Fibroblast of peridontal ligament (primary cell): ENCODE results near the gene PLCB2.

ENCODE experiments used
- DNase-seq: peaks from one replicate; pipeline ENCODE4 v3.0.0-alpha.2; 2010; ENCODE audit errors: extremely low read depth

PLCB2 gene

GRCh38 chr15:40285151-40285550 is 22.6 kb downstream of the PLCB2 start:
- DNase-seq = peak; percentile 33

- DNase-seq = no peak
Observed at GRCh38 chr15:40283615-40284300, 24.0 kb downstream of the PLCB2 start.

- no peak for DNase-seq
Observed at GRCh38 chr15:40282869-40283614, 24.7 kb downstream of the PLCB2 start, which contains the start of gene ANKRD63. Gene ANKRD63 (minus strand): TSS chr15:40283064. CDS start chr15:40282586, 478 bp downstream.

DNA sequence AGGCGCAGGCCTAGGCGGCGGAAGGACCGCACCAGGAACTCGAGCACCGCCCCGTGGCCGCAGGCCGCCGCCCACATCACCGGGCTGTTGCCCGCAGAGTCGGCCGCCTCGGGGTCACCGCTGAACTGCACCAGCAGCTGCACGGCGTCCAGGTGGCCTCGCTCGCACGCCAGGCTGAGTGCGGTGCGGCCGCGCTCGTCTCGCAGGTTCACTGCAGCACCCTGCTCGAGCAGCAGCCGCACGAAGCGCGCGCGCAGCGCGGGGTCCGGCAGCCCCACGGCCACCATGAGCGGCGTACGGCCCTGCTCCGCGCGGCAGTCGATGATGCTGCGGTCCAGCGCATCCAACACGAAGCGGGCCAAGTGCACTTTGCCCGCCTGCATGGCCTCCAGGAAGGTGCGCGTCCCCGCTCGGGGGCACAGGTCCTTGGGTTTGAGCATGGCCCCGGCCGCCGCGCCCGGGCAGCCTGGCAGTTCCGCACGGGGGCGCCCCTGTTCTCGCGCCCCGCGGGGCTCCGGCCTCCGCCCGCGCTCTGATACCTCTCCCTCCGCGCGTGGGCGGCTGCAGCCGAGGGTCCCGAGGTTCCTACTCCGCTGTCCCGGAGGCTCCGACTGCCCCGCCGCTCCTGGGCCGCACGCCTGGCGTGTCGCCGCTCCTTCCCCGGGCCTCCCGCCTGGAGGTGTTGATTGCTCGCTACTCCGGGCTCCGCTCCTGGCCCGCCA is 25.4 kb downstream of the PLCB2 start:
- no peak for DNase-seq

DNA sequence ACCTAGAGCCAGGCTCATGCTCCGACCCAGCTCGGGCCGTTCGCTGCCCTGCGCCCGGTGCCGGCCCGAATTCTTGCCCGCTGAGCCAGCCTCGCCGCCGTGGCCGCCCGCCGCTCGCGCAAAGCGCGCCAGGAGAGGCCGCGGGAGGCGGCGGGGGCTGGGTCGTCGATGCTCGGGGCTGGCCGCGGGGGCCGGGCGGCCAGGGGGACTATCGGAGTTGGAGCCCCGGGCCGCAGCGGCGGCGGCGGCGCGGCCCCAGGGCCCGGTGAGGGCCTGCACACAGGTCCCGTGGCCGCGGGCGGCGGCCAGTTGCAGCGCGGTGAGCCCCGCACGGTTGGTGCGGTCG is 26.0 kb downstream of the PLCB2 start:
- no peak for DNase-seq

DNA sequence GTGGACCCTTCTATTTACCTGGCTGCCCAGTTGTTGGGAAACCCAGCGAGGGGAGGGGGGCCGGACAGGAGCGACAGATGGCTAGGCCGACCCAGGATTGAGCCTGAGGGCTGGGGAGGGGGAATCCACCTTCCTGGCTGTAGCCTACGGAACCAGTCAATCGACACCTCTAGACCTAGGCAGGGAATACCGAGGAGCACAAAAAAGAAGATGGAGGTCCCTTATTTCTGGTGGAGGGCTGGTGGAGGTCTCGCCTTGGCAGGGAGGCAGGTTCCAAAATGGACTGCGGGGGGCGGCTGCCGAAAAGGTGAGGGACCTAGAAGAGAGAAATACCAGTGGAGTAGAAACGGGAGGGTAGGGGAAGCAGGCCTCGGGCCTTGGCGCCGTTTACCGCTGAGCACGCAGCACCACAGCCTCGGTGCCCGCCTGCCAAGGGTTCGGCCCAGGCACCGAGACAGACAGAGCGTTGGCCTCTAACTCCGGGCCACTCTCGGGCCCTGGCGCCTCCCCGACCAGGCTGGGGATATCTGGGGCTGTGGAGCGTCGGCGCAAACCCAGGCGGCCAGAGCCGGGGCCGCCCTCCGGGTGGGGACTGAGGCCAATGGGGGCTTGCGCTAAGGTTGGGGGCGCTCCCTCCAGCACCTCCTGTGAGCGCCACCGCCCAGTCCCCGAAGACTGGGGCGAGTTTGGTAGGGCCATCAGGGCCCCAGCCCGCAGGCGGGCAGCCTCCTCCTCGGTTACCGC is 26.5 kb downstream of the PLCB2 start:
- DNase-seq = no peak

- no peak for DNase-seq
Observed at GRCh38 chr15:40280260-40281056, 27.3 kb downstream of the PLCB2 start.

GRCh38 chr15:40279437-40280141 is 28.1 kb downstream of the PLCB2 start:
- peak; percentile 41 for DNase-seq

GRCh38 chr15:40278026-40278425 is 29.7 kb downstream of the PLCB2 start:
- no peak for DNase-seq

GRCh38 chr15:40277471-40277870 is 30.3 kb downstream of the PLCB2 start:
- no peak for DNase-seq

- DNase-seq = no peak
Observed at GRCh38 chr15:40276927-40277326, 30.8 kb downstream of the PLCB2 start.

DNA sequence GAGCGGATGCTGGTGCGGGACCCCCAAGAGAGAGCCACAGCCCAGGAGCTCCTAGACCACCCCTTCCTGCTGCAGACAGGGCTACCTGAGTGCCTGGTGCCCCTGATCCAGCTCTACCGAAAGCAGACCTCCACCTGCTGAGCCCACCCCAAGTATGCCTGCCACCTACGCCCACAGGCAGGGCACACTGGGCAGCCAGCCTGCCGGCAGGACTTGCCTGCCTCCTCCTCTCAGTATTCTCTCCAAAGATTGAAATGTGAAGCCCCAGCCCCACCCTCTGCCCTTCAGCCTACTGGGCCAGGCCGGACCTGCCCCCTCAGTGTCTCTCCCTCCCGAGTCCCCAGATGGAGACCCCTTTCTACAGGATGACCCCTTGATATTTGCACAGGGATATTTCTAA is 31.8 kb downstream of the PLCB2 start:
- DNase-seq = no peak

DNA sequence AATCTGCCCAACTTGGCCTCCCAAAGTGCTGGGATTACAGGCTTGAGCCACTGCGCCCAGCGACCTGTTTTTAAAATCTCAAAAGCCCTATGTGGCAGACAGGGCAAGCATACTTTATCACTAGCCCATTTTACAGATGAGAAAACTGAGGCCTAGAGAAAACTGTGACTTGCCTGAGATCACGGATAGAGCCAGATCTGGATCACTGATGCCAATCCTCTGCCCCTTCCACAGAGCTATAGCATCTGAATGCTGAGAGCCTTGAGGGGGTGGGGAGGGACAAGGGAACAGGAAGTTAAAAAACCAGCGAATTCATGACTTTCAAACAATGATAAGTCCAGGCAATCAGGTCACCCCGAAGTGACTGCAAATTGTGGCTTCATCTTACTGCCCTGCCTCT is 32.2 kb downstream of the PLCB2 start:
- DNase-seq = no peak

GRCh38 chr15:40274350-40275274 is 33.1 kb downstream of the PLCB2 start:
- peak; percentile 83 for DNase-seq

- no peak for DNase-seq
Observed at GRCh38 chr15:40273428-40273827, 34.3 kb downstream of the PLCB2 start.

GRCh38 chr15:40272485-40273056 is 35.2 kb downstream of the PLCB2 start:
- no peak for DNase-seq

DNA sequence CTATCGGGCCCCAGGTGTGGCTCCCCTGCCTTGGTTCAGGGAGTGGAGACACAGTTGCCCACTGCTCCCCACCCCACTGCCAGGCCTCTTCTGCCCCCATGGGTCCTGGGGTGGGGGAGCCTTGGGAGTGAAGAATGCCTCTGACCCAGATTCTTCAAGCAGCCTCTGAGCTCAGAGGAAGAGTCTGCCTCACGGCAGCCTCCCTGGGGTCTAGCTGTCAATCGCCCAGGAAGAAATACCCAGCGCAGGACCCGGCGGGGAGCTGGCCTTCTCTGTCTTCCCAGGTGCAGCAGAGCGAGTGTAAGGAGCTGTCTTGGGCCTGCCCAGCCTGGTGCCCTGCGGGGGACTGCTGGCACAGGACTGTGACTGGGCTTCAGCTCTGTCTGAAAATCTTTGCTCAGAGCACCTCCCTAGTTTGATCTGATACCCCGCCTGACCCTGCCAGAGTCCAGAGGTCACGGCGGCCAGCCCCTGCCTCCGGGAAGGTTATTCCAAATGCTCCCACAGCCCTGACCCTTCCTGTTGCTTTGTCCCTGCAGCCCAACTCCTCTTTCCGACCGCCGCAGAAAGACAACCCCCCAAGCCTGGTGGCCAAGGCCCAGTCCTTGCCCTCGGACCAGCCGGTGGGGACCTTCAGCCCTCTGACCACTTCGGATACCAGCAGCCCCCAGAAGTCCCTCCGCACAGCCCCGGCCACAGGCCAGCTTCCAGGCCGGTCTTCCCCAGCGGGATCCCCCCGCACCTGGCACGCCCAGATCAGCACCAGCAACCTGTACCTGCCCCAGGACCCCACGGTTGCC is 35.9 kb downstream of the PLCB2 start:
- no peak for DNase-seq

DNA sequence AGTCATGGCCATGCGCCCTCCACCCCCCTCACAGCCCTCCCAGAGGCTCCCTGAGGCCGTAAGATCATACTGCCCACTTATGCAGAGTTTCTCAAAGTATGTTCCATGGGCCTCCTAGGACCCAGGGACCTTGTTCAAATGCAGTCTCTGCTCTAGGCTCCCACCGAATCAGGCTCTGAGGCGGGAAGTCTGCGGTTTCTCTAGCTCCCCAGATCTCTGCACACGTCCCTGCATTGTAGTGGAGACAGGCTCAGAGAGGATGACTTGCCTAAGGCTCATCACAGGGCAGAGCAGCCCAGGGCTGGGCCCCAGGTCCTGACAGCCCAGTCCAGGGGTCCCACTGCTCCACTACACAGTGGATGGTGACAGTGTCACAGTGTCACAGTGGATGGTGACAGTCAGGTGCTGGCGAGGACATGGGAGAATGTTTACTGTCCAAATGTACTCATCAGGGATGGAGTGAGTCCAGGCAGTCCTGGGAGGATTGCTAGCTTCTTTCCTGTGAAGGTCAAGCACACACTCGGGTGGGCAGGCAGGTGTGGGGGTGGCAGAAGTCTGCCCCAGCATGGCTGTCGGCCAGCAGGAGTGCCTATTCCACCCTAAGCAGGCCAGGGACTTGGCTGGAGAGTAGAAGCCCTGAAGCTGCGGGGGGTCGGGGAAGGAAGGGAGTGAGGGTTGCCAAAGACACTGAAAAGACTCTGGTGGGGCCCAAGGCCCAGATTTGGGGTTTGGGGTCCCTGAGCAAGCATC is 37.3 kb downstream of the PLCB2 start:
- no peak for DNase-seq
